CD14-positive monocyte (primary cell): Measurements from ENCODE around the gene GRIN2A. TPM values are rescaled to one million over a fixed set of nuclear protein-coding genes. Genes with fewer than 3 reads are reported as not detected.

Experiments
- DNase-seq, 3 donors: peaks; one replicate each; pipeline ENCODE4 v3.0.0-alpha.2; 2011 to 2022
- H2AFZ ChIP-seq: 2 replicates; pipeline ENCODE4 v1.6.0; 2012; ENCODE audit warnings: mild to moderate bottlenecking, low read depth, low read length, inconsistent platforms; ENCODE audit not compliant: insufficient read depth, poor library complexity, severe bottlenecking
- H3K27ac ChIP-seq, 2 donors: 1 replicate in 1 of 2; 2 replicates in 1 of 2; pipeline ENCODE4 v1.5.1; 2012 to 2013; ENCODE audit warnings: low read length in 2 of 2, control low read depth in 1 of 2, inconsistent platforms in 1 of 2, low read depth in 1 of 2, mild to moderate bottlenecking in 1 of 2
- H3K27me3 ChIP-seq, 2 donors: one replicate each; pipeline versions ENCODE4 v1.6.0 to v1.6.1; 2011 to 2013; ENCODE audit warnings: low read length in 2 of 2; ENCODE audit not compliant: control insufficient read depth in 2 of 2, insufficient read depth in 2 of 2
- H3K36me3 ChIP-seq, 2 donors: replicated peaks in 1 of 2; 1 replicate in 1 of 2; 2 replicates in 1 of 2; pipeline versions ENCODE4 v1.5.1 to v1.6.1; 2012 to 2013; ENCODE audit warnings: low read length in 2 of 2, control low read depth in 1 of 2, inconsistent platforms in 1 of 2, mild to moderate bottlenecking in 1 of 2; ENCODE audit not compliant: insufficient read depth in 2 of 2, control insufficient read depth in 1 of 2
- H3K4me1 ChIP-seq, 2 donors: 1 replicate in 1 of 2; 2 replicates in 1 of 2; pipeline versions ENCODE4 v1.5.1 to v1.6.1; 2012 to 2013; ENCODE audit warnings: low read length in 2 of 2, control low read depth in 1 of 2, inconsistent platforms in 1 of 2, mild to moderate bottlenecking in 1 of 2, moderate library complexity in 1 of 2; ENCODE audit not compliant: insufficient read depth in 2 of 2, control insufficient read depth in 1 of 2
- H3K4me2 ChIP-seq: replicated peaks from 2 replicates; pipeline ENCODE3; 2012; ENCODE audit warnings: low read length, moderate library complexity, mild to moderate bottlenecking; ENCODE audit not compliant: poor library complexity, severe bottlenecking; ENCODE audit errors: extremely low read depth
- H3K4me3 ChIP-seq, 3 experiments: fragments of 200-600 bp in 1 of 3; sonication (generic) in 1 of 3; replicated peaks in 1 of 3; 1 replicate in 2 of 3; 2 replicates in 1 of 3; pipeline ENCODE4 v1.5.1; 2011 to 2013; ENCODE audit warnings: low read length in 3 of 3, mild to moderate bottlenecking in 3 of 3, control low read depth in 2 of 3, low read depth in 2 of 3, inconsistent platforms in 1 of 3, moderate library complexity in 1 of 3
- H3K79me2 ChIP-seq: 2 replicates; pipeline ENCODE4 v1.6.0; 2012; ENCODE audit warnings: mild to moderate bottlenecking, control low read depth, inconsistent platforms, low read length, moderate library complexity; ENCODE audit not compliant: insufficient read depth
- H3K9ac ChIP-seq: 2 replicates; pipeline ENCODE4 v1.6.0; 2017; ENCODE audit warnings: low read length, mild to moderate bottlenecking; ENCODE audit not compliant: insufficient read depth, poor library complexity, severe bottlenecking
- H3K9me3 ChIP-seq, 2 donors: replicated peaks in 1 of 2; 1 replicate in 1 of 2; 2 replicates in 1 of 2; pipeline versions ENCODE4 v1.5.1 to v1.6.1; 2012 to 2013; ENCODE audit warnings: low read length in 2 of 2, control low read depth in 1 of 2; ENCODE audit not compliant: control insufficient read depth in 1 of 2, insufficient read depth in 1 of 2
- H4K20me1 ChIP-seq: 2 replicates; pipeline ENCODE4 v1.6.0; 2012; ENCODE audit warnings: mild to moderate bottlenecking, low read length, control low read depth, moderate library complexity; ENCODE audit not compliant: insufficient read depth
- H3K27ac Mint-ChIP-seq, 7 donors: one replicate each; pipeline ENCODE4 v1.8.0; 2020; ENCODE audit warnings: mild to moderate bottlenecking in 7 of 7, mixed read lengths in 7 of 7, moderate library complexity in 6 of 7, inconsistent platforms in 2 of 7
- H3K27me3 Mint-ChIP-seq, 3 donors: one replicate each; pipeline ENCODE4 v1.8.0; 2021 to 2022; ENCODE audit warnings: low read depth in 3 of 3, mild to moderate bottlenecking in 3 of 3, mixed read lengths in 3 of 3, moderate library complexity in 3 of 3, inconsistent platforms in 1 of 3
- H3K36me3 Mint-ChIP-seq, 2 donors: one replicate each; pipeline ENCODE4 v1.8.0; 2020; ENCODE audit warnings: mixed read lengths in 2 of 2, inconsistent platforms in 1 of 2, mild to moderate bottlenecking in 1 of 2
- H3K4me1 Mint-ChIP-seq: one replicate; pipeline ENCODE4 v1.8.0; 2020; ENCODE audit warnings: mild to moderate bottlenecking, mixed read lengths
- H3K4me3 Mint-ChIP-seq, 2 donors: one replicate each; pipeline ENCODE4 v1.8.0; 2020; ENCODE audit warnings: mild to moderate bottlenecking in 2 of 2, mixed read lengths in 2 of 2, moderate library complexity in 1 of 2
- H3K9me3 Mint-ChIP-seq, 7 donors: one replicate each; pipeline ENCODE4 v1.8.0; 2020 to 2022; ENCODE audit warnings: mixed read lengths in 7 of 7, mild to moderate bottlenecking in 6 of 7, moderate library complexity in 6 of 7, inconsistent platforms in 2 of 7
- whole genome bisulfite sequencing: methylation state at CpG from one replicate; pipeline ENCODE4 v1.1.5; 2013; ENCODE audit warnings: missing lambda C conversion rate; ENCODE audit not compliant: insufficient coverage; 5-methylcytosine and 5-hydroxymethylcytosine counted together
- intact Hi-C, 2 donors: fragments of 100-400 bp; cut with micrococcal nuclease; formaldehyde crosslinking; loops; one replicate each; pipeline versions ENCODE4 v1.15.0 to v1.15.1; 2023
- polyA plus RNA-seq, 3 donors: library from polyadenylated mRNA; depleted of rRNA in 1 of 3; unstranded in 2 of 3; stranded (reverse) in 1 of 3; fragments of 300-500 nt in 2 of 3; fragments of >200 nt in 1 of 3; fragmentation: Illumina TruSeq in 2 of 3; gene quantifications; 1 replicate in 2 of 3; 2 replicates in 1 of 3; pipeline ENCODE4 v1.2.3, GENCODE V29; 2012 to 2021
- TF ChIP-seq, protein P1 (sequence below): fragments of 200-600 bp; IDR thresholded peaks from one replicate; pipeline ENCODE4 v1.8.0; 2022; ENCODE audit warnings: antibody characterized with exemption, mild to moderate bottlenecking

The GRIN2A gene
- polyA plus RNA-seq, 3 donors: not detected

DNA sequence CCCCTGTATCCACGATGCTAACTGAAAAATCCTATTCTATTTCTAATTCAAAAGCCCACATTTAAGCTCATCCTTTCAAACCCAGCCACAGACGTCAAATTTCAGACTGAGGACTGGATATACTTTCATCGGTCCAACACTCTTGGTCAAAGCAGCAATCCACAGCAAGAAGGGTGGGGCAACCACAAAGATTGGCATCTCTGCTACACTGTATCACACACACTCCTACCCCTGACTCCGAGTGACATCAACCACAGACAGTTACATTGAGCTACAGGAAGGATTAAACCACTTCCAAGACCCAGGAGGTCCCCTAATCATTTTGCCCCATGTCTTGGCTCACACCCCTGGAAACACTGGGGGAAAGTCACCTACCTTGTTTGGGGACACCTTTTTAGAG, 61.3 kb downstream of the GRIN2A start:
- Histone ChIP-seq H3K4me3 (no peak overlapping the region), H3K9me3 (no peaks in the 10 kb centered on the region), H3K9ac (no peak overlapping the region), H3K4me2 (no peak overlapping the region), H3K27me3 (no peaks in the 10 kb centered on the region), H2AFZ (no peak overlapping the region), H3K79me2 (no peaks in the 10 kb centered on the region), H3K27ac (no peak overlapping the region), H3K36me3 (no peaks in the 10 kb centered on the region), H3K4me1 (no peaks in the 10 kb centered on the region), H4K20me1 (no peaks in the 10 kb centered on the region)
- WGBS: 65% methylated on average over 3 of the region's 4 CpGs
- TF ChIP-seq, protein P1, sequence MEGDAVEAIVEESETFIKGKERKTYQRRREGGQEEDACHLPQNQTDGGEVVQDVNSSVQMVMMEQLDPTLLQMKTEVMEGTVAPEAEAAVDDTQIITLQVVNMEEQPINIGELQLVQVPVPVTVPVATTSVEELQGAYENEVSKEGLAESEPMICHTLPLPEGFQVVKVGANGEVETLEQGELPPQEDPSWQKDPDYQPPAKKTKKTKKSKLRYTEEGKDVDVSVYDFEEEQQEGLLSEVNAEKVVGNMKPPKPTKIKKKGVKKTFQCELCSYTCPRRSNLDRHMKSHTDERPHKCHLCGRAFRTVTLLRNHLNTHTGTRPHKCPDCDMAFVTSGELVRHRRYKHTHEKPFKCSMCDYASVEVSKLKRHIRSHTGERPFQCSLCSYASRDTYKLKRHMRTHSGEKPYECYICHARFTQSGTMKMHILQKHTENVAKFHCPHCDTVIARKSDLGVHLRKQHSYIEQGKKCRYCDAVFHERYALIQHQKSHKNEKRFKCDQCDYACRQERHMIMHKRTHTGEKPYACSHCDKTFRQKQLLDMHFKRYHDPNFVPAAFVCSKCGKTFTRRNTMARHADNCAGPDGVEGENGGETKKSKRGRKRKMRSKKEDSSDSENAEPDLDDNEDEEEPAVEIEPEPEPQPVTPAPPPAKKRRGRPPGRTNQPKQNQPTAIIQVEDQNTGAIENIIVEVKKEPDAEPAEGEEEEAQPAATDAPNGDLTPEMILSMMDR: no peak
- Mint-ChIP-seq H3K9me3 (peaks cover 0 to 3% (median 0%) of the 10 kb centered on the region in 7 donors), H3K27me3 (peaks cover 5 to 8% (median 7%) of the 10 kb centered on the region in 3 donors), H3K36me3 (no peaks in the 10 kb centered on the region), H3K4me3 (no peak overlapping the region), H3K27ac (no peak overlapping the region), H3K4me1 (no peaks in the 10 kb centered on the region)
- intact Hi-C loops: no loop called here
- no peak for DNase-seq

DNA sequence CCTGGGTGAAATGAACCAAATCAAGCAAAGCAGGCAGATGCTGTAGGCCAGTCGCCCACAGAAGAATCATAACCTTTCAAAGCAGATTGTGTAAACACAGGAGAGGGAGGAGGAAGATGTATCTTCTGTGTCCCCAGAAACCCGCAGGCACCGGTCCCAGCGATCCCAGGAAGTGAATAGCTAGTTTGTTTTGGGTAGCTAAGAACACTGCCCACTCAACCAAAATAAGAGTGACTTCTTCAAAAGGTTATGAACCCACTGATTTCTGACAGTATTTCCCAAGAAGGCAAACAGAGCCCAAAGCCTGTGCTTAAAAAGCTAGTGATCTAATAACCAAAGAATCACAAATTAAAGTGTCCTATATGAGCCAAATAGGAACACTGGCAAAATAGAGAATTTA, 67.8 kb downstream of the GRIN2A start:
- Histone ChIP-seq H3K9ac (no peak overlapping the region), H3K9me3 (no peaks in the 10 kb centered on the region), H3K79me2 (no peaks in the 10 kb centered on the region), H4K20me1 (no peaks in the 10 kb centered on the region), H3K27ac (no peak overlapping the region), H3K4me1 (no peaks in the 10 kb centered on the region), H3K27me3 (no peaks in the 10 kb centered on the region), H3K4me3 (no peak overlapping the region), H3K4me2 (no peak overlapping the region), H2AFZ (no peak overlapping the region), H3K36me3 (no peaks in the 10 kb centered on the region)
- TF ChIP-seq, protein P1: no peak
- no peak for DNase-seq
- Mint-ChIP-seq H3K4me3 (no peak overlapping the region), H3K27ac (no peak overlapping the region), H3K9me3 (peaks cover 0 to 8% (median 3%) of the 10 kb centered on the region in 7 donors), H3K36me3 (no peaks in the 10 kb centered on the region), H3K4me1 (no peaks in the 10 kb centered on the region), H3K27me3 (peaks cover 0 to 3% (median 0%) of the 10 kb centered on the region in 3 donors)
- WGBS: 100% methylated on average over 1 of the region's 4 CpGs
- intact Hi-C loops: no loop called here
